ENCODE measurements around the gene TPRKB.
"Not testable (repeated sequence)": the region's sequence is repeated elsewhere in the genome, so short reads cannot be mapped to it uniquely, and the experiment has no call there.

The TPRKB gene

GRCh38 chr2:73736855-73737779 lies at the start of gene TPRKB:
TPRKB (minus strand) TSS chr2:73737345; CDS start chr2:73734569, 2,776 bp downstream.
- in situ Hi-C loops (cut with HindIII; ENCODE audit: low pct_ligation_motif_present, low pct_unique_long_range_greater_than_20kb, low sequenced_read_pairs) = no loop called here

GRCh38 chr2:73783883-73784282 lies 46.7 kb upstream of the TPRKB start, which contains the start of gene C2orf78:
C2orf78 (plus strand) TSS chr2:73784183; CDS start chr2:73784310, 127 bp downstream.
- in situ Hi-C loops (cut with HindIII; ENCODE audit: low pct_ligation_motif_present, low pct_unique_long_range_greater_than_20kb, low sequenced_read_pairs) = not testable (repeated sequence)

More at GRCh38 chr2:73736855-73737779, at the start of gene TPRKB:
- DNase-seq = peak; percentile 98

GRCh38 chr2:73783402-73783801 lies 46.3 kb upstream of the TPRKB start:
- peak; percentile 80 for DNase-seq
- in situ Hi-C loops (cut with HindIII; ENCODE audit: low pct_ligation_motif_present, low pct_unique_long_range_greater_than_20kb, low sequenced_read_pairs) = not testable (repeated sequence)

More at GRCh38 chr2:73783883-73784282, 46.7 kb upstream of the TPRKB start, which contains the start of gene C2orf78:
- not testable (repeated sequence) for DNase-seq

GRCh38 chr2:73780237-73780582 lies 43.1 kb upstream of the TPRKB start:
- in situ Hi-C loops (cut with HindIII; ENCODE audit: low pct_ligation_motif_present, low pct_unique_long_range_greater_than_20kb, low sequenced_read_pairs) = no loop called here
- DNase-seq = no peak

- DNase-seq = peak; percentile 95
- in situ Hi-C loops (cut with HindIII; ENCODE audit: low pct_ligation_motif_present, low pct_unique_long_range_greater_than_20kb, low sequenced_read_pairs) = no loop called here
Measured at GRCh38 chr2:73779467-73780236, 42.5 kb upstream of the TPRKB start, which contains the start of gene DUSP11. DUSP11 (minus strand) TSS chr2:73780103; CDS start chr2:73779974, 129 bp downstream.

- in situ Hi-C loops (cut with HindIII; ENCODE audit: low pct_ligation_motif_present, low pct_unique_long_range_greater_than_20kb, low sequenced_read_pairs); DNase-seq: not testable (repeated sequence)
Measured at GRCh38 chr2:73778867-73779466, 41.8 kb upstream of the TPRKB start.

GRCh38 chr2:73776869-73777519 lies 39.8 kb upstream of the TPRKB start:
- no peak for DNase-seq
- in situ Hi-C loops (cut with HindIII; ENCODE audit: low pct_ligation_motif_present, low pct_unique_long_range_greater_than_20kb, low sequenced_read_pairs) = no loop called here

GRCh38 chr2:73776381-73776780 lies 39.2 kb upstream of the TPRKB start:
- DNase-seq = no peak
- in situ Hi-C loops (cut with HindIII; ENCODE audit: low pct_ligation_motif_present, low pct_unique_long_range_greater_than_20kb, low sequenced_read_pairs) = no loop called here

- no peak for DNase-seq
- in situ Hi-C loops (cut with HindIII; ENCODE audit: low pct_ligation_motif_present, low pct_unique_long_range_greater_than_20kb, low sequenced_read_pairs) = no loop called here
Measured at GRCh38 chr2:73772819-73773218, 35.7 kb upstream of the TPRKB start.

GRCh38 chr2:73770725-73771124 lies 33.6 kb upstream of the TPRKB start:
- DNase-seq = no peak
- in situ Hi-C loops (cut with HindIII; ENCODE audit: low pct_ligation_motif_present, low pct_unique_long_range_greater_than_20kb, low sequenced_read_pairs) = no loop called here

- in situ Hi-C loops (cut with HindIII; ENCODE audit: low pct_ligation_motif_present, low pct_unique_long_range_greater_than_20kb, low sequenced_read_pairs) = no loop called here
Measured at GRCh38 chr2:73766994-73767393, 29.8 kb upstream of the TPRKB start.

GRCh38 chr2:73766349-73766748 lies 29.2 kb upstream of the TPRKB start:
- DNase-seq = no peak
- in situ Hi-C loops (cut with HindIII; ENCODE audit: low pct_ligation_motif_present, low pct_unique_long_range_greater_than_20kb, low sequenced_read_pairs) = no loop called here

More at GRCh38 chr2:73766994-73767393, 29.8 kb upstream of the TPRKB start:
- no peak for DNase-seq

GRCh38 chr2:73764945-73765344 lies 27.8 kb upstream of the TPRKB start:
- no peak for DNase-seq
- in situ Hi-C loops (cut with HindIII; ENCODE audit: low pct_ligation_motif_present, low pct_unique_long_range_greater_than_20kb, low sequenced_read_pairs) = no loop called here

- in situ Hi-C loops (cut with HindIII; ENCODE audit: low pct_ligation_motif_present, low pct_unique_long_range_greater_than_20kb, low sequenced_read_pairs) = no loop called here
- DNase-seq = peak; percentile 84
Measured at GRCh38 chr2:73762571-73762970, 25.4 kb upstream of the TPRKB start.

GRCh38 chr2:73759904-73760303 lies 22.8 kb upstream of the TPRKB start:
- no peak for DNase-seq
- in situ Hi-C loops (cut with HindIII; ENCODE audit: low pct_ligation_motif_present, low pct_unique_long_range_greater_than_20kb, low sequenced_read_pairs) = no loop called here

GRCh38 chr2:73759285-73759764 lies 22.2 kb upstream of the TPRKB start:
- in situ Hi-C loops (cut with HindIII; ENCODE audit: low pct_ligation_motif_present, low pct_unique_long_range_greater_than_20kb, low sequenced_read_pairs) = no loop called here
- DNase-seq = no peak

- in situ Hi-C loops (cut with HindIII; ENCODE audit: low pct_ligation_motif_present, low pct_unique_long_range_greater_than_20kb, low sequenced_read_pairs) = not testable (repeated sequence)
Measured at GRCh38 chr2:73754332-73754731, 17.2 kb upstream of the TPRKB start.

GRCh38 chr2:73749314-73749713 lies 12.2 kb upstream of the TPRKB start:
- no peak for DNase-seq
- in situ Hi-C loops (cut with HindIII; ENCODE audit: low pct_ligation_motif_present, low pct_unique_long_range_greater_than_20kb, low sequenced_read_pairs) = no loop called here

More at GRCh38 chr2:73754332-73754731, 17.2 kb upstream of the TPRKB start:
- not testable (repeated sequence) for DNase-seq

Measured in ACHN (cell line).